ENCODE measurements around the gene ZNF646. TPM values are rescaled to one million over a fixed set of nuclear protein-coding genes. Genes with fewer than 3 reads are reported as not detected.

Gene ZNF646
- total RNA-seq, 6 experiments from 2014 or later: 13.0 to 16.3 (median 14.7) TPM

GRCh38 chr16:31067342-31067741, 6.9 kb upstream of the ZNF646 start:
- Mint-ChIP-seq H3K27me3 (ENCODE audit: insufficient read depth) (peaks cover 4% of the 10 kb centered on the region; the same call in 1 of the 2 replicates), H3K4me3 (no peak overlapping the region), H3K36me3 (ENCODE audit: low read depth) (peaks cover 20% of the 10 kb centered on the region), H3K9me3 (no peaks in the 10 kb centered on the region), H3K27ac (no peak overlapping the region), H3K4me1 (ENCODE audit: low read depth) (peaks cover 37% of the 10 kb centered on the region)
- TF ChIP-seq CTCF (IDR thresholded peaks at IDR 0.05): no peak
- no peak for DNase-seq

DNA sequence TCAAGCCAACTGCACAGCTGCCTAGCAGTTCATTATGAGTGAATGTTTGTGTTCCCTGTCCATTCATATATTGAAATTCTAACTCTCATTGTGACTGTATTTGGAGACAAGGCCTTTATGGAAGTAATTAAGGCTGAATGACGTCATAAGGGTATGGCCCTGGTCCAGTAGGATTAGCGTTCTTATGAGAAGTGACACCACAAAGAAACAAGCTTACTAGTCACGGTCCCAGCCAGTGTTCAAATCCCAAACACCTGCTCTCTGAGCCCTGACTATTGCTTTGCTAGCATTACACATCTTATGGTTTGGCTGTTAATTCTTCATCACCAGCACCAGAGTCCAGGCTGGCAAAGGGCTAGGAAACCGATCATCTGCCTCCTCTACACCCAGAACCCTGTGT, 2.4 kb upstream of the ZNF646 start:
- Mint-ChIP-seq H3K4me3 (peak overlapping the region; percentile 99), H3K4me1 (ENCODE audit: low read depth) (peaks cover 36% of the 10 kb centered on the region), H3K27me3 (ENCODE audit: insufficient read depth) (no peaks in the 10 kb centered on the region), H3K27ac (peak overlapping the region; percentile 97), H3K36me3 (ENCODE audit: low read depth) (peaks cover 11% of the 10 kb centered on the region), H3K9me3 (no peaks in the 10 kb centered on the region)
- no peak for TF ChIP-seq CTCF (IDR thresholded peaks at IDR 0.05)
- peak; percentile 81 for DNase-seq

DNA sequence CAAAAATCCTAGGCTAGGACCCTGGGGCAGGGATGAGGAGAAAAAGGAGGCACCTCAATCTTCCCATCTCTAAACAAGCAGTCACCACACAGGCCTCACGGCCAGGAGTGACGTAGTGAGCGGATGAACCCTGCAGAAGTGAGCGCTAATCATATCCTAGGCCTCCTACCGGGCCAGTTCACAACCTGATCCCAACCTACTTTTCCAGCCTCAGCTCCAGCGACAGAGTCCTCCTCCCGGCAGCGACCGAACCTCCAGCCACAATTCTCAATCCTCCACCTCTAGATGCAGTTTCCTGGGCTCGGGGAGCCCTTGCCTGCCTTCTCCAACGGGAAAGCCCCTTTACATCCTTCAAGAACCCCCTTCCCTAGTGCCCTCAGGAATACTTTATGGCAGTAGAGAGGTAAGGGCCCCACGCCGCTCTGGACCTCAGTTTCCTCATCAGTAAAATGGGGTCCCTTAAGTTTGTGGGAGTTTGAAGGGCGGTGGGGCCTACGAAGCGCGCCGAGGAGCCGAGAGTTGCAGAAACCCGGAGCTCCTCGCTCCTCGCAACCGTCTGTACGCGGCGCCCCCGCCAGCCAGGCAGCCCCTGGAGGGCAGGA, 1.6 kb upstream of the ZNF646 start:
- H3K4me1 Mint-ChIP-seq (ENCODE audit: low read depth): peaks cover 36% of the 10 kb centered on the region
- H3K27ac Mint-ChIP-seq: peak overlapping the region; percentile 97
- H3K36me3 Mint-ChIP-seq (ENCODE audit: low read depth): peaks cover 12% of the 10 kb centered on the region

DNA sequence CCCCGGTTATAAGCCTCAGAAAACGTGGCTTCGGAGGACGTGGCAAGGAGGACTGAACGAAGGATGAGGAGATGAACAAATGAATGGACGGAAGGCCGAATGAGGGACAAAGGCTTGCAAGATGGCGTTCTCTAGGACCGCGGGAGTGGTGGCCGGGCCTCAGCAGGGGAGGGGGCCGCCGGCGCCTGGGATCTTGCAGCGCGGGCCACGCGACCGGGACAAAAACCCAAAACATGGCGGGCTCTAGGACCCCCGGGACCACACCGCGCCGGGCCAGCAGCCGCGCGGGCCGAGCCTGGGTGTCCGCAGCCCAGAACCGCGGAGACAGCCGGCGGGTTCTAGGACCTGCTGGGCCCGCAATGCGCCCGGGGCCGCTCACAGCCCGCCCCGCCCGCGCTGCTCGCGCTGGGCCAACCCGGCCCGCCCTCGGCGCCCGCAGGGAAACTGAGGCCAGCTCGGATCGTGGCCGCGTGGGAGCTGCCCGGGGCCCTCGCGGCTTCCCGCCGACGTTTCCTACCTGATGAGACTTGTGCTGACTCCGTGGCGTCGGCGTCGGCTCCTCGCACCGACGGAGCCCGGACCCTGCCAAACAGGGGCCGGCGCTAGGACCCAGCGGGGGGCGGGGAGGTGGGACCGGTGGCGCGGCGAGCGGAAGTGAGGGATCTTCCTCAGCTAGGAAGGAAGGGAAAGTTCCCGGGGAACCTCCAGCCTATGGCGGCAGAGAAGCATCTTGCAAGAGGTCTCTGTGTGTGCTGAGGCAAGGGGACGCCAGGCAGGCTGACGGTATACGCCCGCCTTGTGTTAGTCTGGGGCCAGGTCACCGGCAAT, 866 bp upstream of the ZNF646 start:
- H3K4me1 Mint-ChIP-seq (ENCODE audit: low read depth): peaks cover 36% of the 10 kb centered on the region
- peak; percentile 83 for DNase-seq
- peaks cover 17% of the 10 kb centered on the region for H3K36me3 Mint-ChIP-seq (ENCODE audit: low read depth)
- H3K9me3 Mint-ChIP-seq: no peaks in the 10 kb centered on the region
- H3K27me3 Mint-ChIP-seq (ENCODE audit: insufficient read depth): no peaks in the 10 kb centered on the region
- peak overlapping the region; percentile 97 for H3K27ac Mint-ChIP-seq
- TF ChIP-seq CTCF (IDR thresholded peaks at IDR 0.05): no peak
- H3K4me3 Mint-ChIP-seq: peak overlapping the region; percentile 99

More for the DNA sequence above, 1.6 kb upstream of the ZNF646 start:
- peak; percentile 11; the same call in 1 of the 2 replicates for TF ChIP-seq CTCF (IDR thresholded peaks at IDR 0.05)
- H3K4me3 Mint-ChIP-seq: peak overlapping the region; percentile 99
- no peaks in the 10 kb centered on the region for H3K9me3 Mint-ChIP-seq
- no peaks in the 10 kb centered on the region for H3K27me3 Mint-ChIP-seq (ENCODE audit: insufficient read depth)
- DNase-seq: peak; percentile 45

- Mint-ChIP-seq H3K4me3 (peak overlapping the region; percentile 97), H3K27me3 (ENCODE audit: insufficient read depth) (no peaks in the 10 kb centered on the region), H3K36me3 (ENCODE audit: low read depth) (peaks cover 17% of the 10 kb centered on the region), H3K27ac (peak overlapping the region; percentile 90), H3K9me3 (no peaks in the 10 kb centered on the region), H3K4me1 (ENCODE audit: low read depth) (peaks cover 30% of the 10 kb centered on the region)
- DNase-seq: no peak
- TF ChIP-seq CTCF (IDR thresholded peaks at IDR 0.05): peak; percentile 33; the same call in 1 of the 2 replicates
Measured at GRCh38 chr16:31074814-31075183, 577 bp downstream of the ZNF646 start.

All from HFFc6 (cell line).